Bone marrow (tissue), 2 donors: ENCODE results near the gene SHISA7.

Experiments
- DNase-seq, 2 donors: peaks; one replicate each; lab custom pipeline; 2025; lab: John Stamatoyannopoulos, UW

The SHISA7 gene

GRCh38 chr19:55482156-55482961, 39.3 kb upstream of the SHISA7 start:
- no peak for DNase-seq

GRCh38 chr19:55481794-55482155, 38.7 kb upstream of the SHISA7 start:
- DNase-seq = no peak

GRCh38 chr19:55481148-55481793, 38.2 kb upstream of the SHISA7 start:
- DNase-seq = no peak

- no peak for DNase-seq
Measured at GRCh38 chr19:55479451-55480230, 36.5 kb upstream of the SHISA7 start.

GRCh38 chr19:55479045-55479444, 35.9 kb upstream of the SHISA7 start:
- DNase-seq = no peak

GRCh38 chr19:55478364-55478763, 35.3 kb upstream of the SHISA7 start:
- no peak for DNase-seq

- DNase-seq = no peak
Measured at GRCh38 chr19:55477905-55478304, 34.8 kb upstream of the SHISA7 start.

GRCh38 chr19:55476100-55476775, 33.1 kb upstream of the SHISA7 start, which contains the start of gene ZNF628:
ZNF628 (plus strand) TSS chr19:55476617; CDS start chr19:55479911, 3,294 bp downstream.
- DNase-seq = peak; percentile 93 to 99

- no peak for DNase-seq
Measured at GRCh38 chr19:55474269-55475265, 31.5 kb upstream of the SHISA7 start.

- DNase-seq = no peak
Measured at GRCh38 chr19:55473225-55474012, 30.3 kb upstream of the SHISA7 start.

- no peak for DNase-seq
Measured at GRCh38 chr19:55472463-55472862, 29.4 kb upstream of the SHISA7 start.

- no peak for DNase-seq
Measured at GRCh38 chr19:55471266-55471665, 28.2 kb upstream of the SHISA7 start.

- DNase-seq = no peak
Measured at GRCh38 chr19:55468054-55468393, 24.9 kb upstream of the SHISA7 start.

- peak in 1 of 2 donors; percentile 35 for DNase-seq
Measured at GRCh38 chr19:55467236-55468053, 24.3 kb upstream of the SHISA7 start.

GRCh38 chr19:55466241-55466614, 23.1 kb upstream of the SHISA7 start:
- DNase-seq = no peak

GRCh38 chr19:55465460-55466240, 22.6 kb upstream of the SHISA7 start:
- DNase-seq = peak in 1 of 2 donors; percentile 33

- no peak for DNase-seq
Measured at GRCh38 chr19:55464662-55465054, 21.6 kb upstream of the SHISA7 start, which contains the start of gene C19orf85. C19orf85 (minus strand) TSS chr19:55464751; CDS start chr19:55464554, 197 bp downstream.

GRCh38 chr19:55464039-55464661, 21.1 kb upstream of the SHISA7 start:
- no peak for DNase-seq
